Panc1 (cell line): ENCODE data around the gene DDIT4L. TPM values are rescaled to one million over a fixed set of nuclear protein-coding genes. Genes with fewer than 3 reads are reported as not detected.

ENCODE experiments used
- ATAC-seq: fragments of 200-7000 bp; cut with Tn5 transposase; 2 replicates; pipeline ENCODE4 v1.9.1; 2020; ENCODE audit warnings: mild to moderate bottlenecking, moderate library complexity
- BruUV-seq: library from RNA; stranded (reverse); fragments of 400-500 nt; replicated peaks from 2 replicates; lab custom pipeline; 2021; lab: Mats Ljungman, UMichigan
- CTCF ChIA-PET: fragments of 300-600 bp; sonication (Branson Sonifier 250); formaldehyde crosslinking; loops from one replicate; lab custom pipeline; 2022; ENCODE audit warnings: antibody characterized with exemption; lab: Charles Lee
- POLR2A ChIA-PET: fragments of 300-600 bp; sonication (Branson Sonifier 250); formaldehyde crosslinking; loops from one replicate; lab custom pipeline; 2022; ENCODE audit warnings: antibody characterized with exemption; lab: Charles Lee
- DNase-seq: peaks from one replicate; pipeline ENCODE4 v3.0.0-alpha.2; 2010; ENCODE audit warnings: low read depth, low spot score
- H3K27ac ChIP-seq: 2 replicates; pipeline ENCODE4 v1.5.1; 2011; ENCODE audit warnings: mild to moderate bottlenecking, low read length, inconsistent platforms
- H3K27me3 ChIP-seq: fragments of 200-500 bp; sonication (Bioruptor generic); 2 replicates; pipeline ENCODE4 v1.6.0; 2014; ENCODE audit warnings: low read length, inconsistent platforms; ENCODE audit not compliant: control insufficient read depth, insufficient read depth
- H3K36me3 ChIP-seq: fragments of 200-500 bp; sonication (Bioruptor generic); 2 replicates; pipeline ENCODE4 v1.5.1; 2014; ENCODE audit warnings: inconsistent platforms, mild to moderate bottlenecking, low read length, moderate library complexity; ENCODE audit not compliant: control insufficient read depth, insufficient read depth
- H3K4me1 ChIP-seq: 2 replicates; pipeline ENCODE4 v1.5.1; 2011; ENCODE audit warnings: inconsistent platforms, mild to moderate bottlenecking, low read length, moderate library complexity; ENCODE audit not compliant: control insufficient read depth, insufficient read depth
- H3K4me3 ChIP-seq, 2 experiments: 2 replicates each; pipeline ENCODE4 v1.5.1; 2011 to 2012; ENCODE audit warnings: low read depth in 2 of 2, low read length in 2 of 2, mild to moderate bottlenecking in 2 of 2, inconsistent platforms in 1 of 2, moderate library complexity in 1 of 2
- H3K9me3 ChIP-seq: fragments of 200-500 bp; sonication (Bioruptor generic); 2 replicates; pipeline ENCODE4 v1.5.1; 2014; ENCODE audit warnings: low read depth, mild to moderate bottlenecking, inconsistent platforms, low read length, moderate library complexity; ENCODE audit not compliant: control insufficient read depth, insufficient read depth
- POLR2AphosphoS5 ChIP-seq: IDR thresholded peaks from 2 replicates; pipeline ENCODE4 v1.6.1; 2012; ENCODE audit warnings: mild to moderate bottlenecking, low read depth, low read length, moderate library complexity
- SIN3A ChIP-seq: IDR thresholded peaks from 2 replicates; pipeline ENCODE4 v1.6.1; 2012; ENCODE audit warnings: low read depth, mild to moderate bottlenecking, low read length, moderate library complexity, borderline replicate concordance; ENCODE audit not compliant: insufficient read depth
- TCF7L2 ChIP-seq: IDR thresholded peaks from 2 replicates; pipeline ENCODE4 v1.6.1; 2011; ENCODE audit warnings: mild to moderate bottlenecking, low read depth, low read length, inconsistent platforms
- in situ Hi-C: cut with HindIII; loops from 2 replicates; pipeline ENCODE4 v1.10.0; 2016; ENCODE audit warnings: low sequenced_read_pairs, low pct_unique_long_range_greater_than_20kb
- intact Hi-C: fragments of 100-400 bp; cut with micrococcal nuclease; formaldehyde crosslinking; loops from one replicate; pipeline ENCODE4 v1.10.0; 2022; ENCODE audit not compliant: unreplicated experiment
- total RNA-seq: library from RNA; stranded (reverse); gene quantifications from one replicate; pipeline ENCODE4 v1.2.1, GENCODE V29; 2021; ENCODE audit not compliant: unreplicated experiment
- TF ChIP-seq, protein P1 (sequence below), 2 experiments: IDR thresholded peaks; 2 replicates each; pipeline ENCODE4 v1.6.1; 2011 to 2012; ENCODE audit warnings: low read depth in 2 of 2, control low read depth in 1 of 2, low read length in 1 of 2, mild to moderate bottlenecking in 1 of 2, moderate library complexity in 1 of 2; ENCODE audit not compliant: insufficient read depth in 1 of 2
- TF ChIP-seq, protein P2 (sequence below): fragments of 450-650 bp; IDR thresholded peaks from 2 replicates; pipeline ENCODE4 v1.5.1; 2017; ENCODE audit warnings: mild to moderate bottlenecking

The DDIT4L gene
- total RNA-seq, 1 experiment from 2014 or later: not detected

- no peak for ATAC-seq
These were observed 28.1 kb downstream of the DDIT4L start for GRCh38 chr4:100162027-100162685.

GRCh38 chr4:100149190-100149589 is 41.1 kb downstream of the DDIT4L start:
- POLR2A ChIA-PET: no interaction called here
- no peaks in the 10 kb centered on the region for H3K36me3 ChIP-seq

More at GRCh38 chr4:100162027-100162685, 28.1 kb downstream of the DDIT4L start:
- no peak overlapping the region for H3K27ac ChIP-seq
- CTCF ChIA-PET: no interaction called here
- POLR2A ChIA-PET: no interaction called here
- H3K9me3 ChIP-seq: no peaks in the 10 kb centered on the region
- TF ChIP-seq POLR2AphosphoS5 (no peak), SIN3A (no peak), TCF7L2 (no peak)
- TF ChIP-seq, protein P1, sequence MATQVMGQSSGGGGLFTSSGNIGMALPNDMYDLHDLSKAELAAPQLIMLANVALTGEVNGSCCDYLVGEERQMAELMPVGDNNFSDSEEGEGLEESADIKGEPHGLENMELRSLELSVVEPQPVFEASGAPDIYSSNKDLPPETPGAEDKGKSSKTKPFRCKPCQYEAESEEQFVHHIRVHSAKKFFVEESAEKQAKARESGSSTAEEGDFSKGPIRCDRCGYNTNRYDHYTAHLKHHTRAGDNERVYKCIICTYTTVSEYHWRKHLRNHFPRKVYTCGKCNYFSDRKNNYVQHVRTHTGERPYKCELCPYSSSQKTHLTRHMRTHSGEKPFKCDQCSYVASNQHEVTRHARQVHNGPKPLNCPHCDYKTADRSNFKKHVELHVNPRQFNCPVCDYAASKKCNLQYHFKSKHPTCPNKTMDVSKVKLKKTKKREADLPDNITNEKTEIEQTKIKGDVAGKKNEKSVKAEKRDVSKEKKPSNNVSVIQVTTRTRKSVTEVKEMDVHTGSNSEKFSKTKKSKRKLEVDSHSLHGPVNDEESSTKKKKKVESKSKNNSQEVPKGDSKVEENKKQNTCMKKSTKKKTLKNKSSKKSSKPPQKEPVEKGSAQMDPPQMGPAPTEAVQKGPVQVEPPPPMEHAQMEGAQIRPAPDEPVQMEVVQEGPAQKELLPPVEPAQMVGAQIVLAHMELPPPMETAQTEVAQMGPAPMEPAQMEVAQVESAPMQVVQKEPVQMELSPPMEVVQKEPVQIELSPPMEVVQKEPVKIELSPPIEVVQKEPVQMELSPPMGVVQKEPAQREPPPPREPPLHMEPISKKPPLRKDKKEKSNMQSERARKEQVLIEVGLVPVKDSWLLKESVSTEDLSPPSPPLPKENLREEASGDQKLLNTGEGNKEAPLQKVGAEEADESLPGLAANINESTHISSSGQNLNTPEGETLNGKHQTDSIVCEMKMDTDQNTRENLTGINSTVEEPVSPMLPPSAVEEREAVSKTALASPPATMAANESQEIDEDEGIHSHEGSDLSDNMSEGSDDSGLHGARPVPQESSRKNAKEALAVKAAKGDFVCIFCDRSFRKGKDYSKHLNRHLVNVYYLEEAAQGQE (IDR thresholded peaks at IDR 0.05; ENCODE audit: insufficient read depth in 1 of 2, low read depth in 2 of 2, low read length in 1 of 2): no peak
- TF ChIP-seq, protein P2, sequence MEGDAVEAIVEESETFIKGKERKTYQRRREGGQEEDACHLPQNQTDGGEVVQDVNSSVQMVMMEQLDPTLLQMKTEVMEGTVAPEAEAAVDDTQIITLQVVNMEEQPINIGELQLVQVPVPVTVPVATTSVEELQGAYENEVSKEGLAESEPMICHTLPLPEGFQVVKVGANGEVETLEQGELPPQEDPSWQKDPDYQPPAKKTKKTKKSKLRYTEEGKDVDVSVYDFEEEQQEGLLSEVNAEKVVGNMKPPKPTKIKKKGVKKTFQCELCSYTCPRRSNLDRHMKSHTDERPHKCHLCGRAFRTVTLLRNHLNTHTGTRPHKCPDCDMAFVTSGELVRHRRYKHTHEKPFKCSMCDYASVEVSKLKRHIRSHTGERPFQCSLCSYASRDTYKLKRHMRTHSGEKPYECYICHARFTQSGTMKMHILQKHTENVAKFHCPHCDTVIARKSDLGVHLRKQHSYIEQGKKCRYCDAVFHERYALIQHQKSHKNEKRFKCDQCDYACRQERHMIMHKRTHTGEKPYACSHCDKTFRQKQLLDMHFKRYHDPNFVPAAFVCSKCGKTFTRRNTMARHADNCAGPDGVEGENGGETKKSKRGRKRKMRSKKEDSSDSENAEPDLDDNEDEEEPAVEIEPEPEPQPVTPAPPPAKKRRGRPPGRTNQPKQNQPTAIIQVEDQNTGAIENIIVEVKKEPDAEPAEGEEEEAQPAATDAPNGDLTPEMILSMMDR: no peak
- intact Hi-C loops: no loop called here
- BruUV-seq: no TSS peak
- DNase-seq: no peak
- no peak overlapping the region for H3K4me3 ChIP-seq
- H3K27me3 ChIP-seq: no peaks in the 10 kb centered on the region
- in situ Hi-C loops: no loop called here
- no peaks in the 10 kb centered on the region for H3K4me1 ChIP-seq
- H3K36me3 ChIP-seq: no peaks in the 10 kb centered on the region

More at GRCh38 chr4:100149190-100149589, 41.1 kb downstream of the DDIT4L start:
- intact Hi-C loops (no loop called here), in situ Hi-C loops (no loop called here)
- ATAC-seq (no peak), DNase-seq (no peak)
- CTCF ChIA-PET: no interaction called here
- BruUV-seq: no TSS peak
- H3K4me3 ChIP-seq: no peak overlapping the region
- no peak overlapping the region for H3K27ac ChIP-seq
- no peaks in the 10 kb centered on the region for H3K27me3 ChIP-seq
- H3K9me3 ChIP-seq: no peaks in the 10 kb centered on the region
- no peaks in the 10 kb centered on the region for H3K4me1 ChIP-seq
- TF ChIP-seq POLR2AphosphoS5: no peak
- no peak for TF ChIP-seq SIN3A
- no peak for TF ChIP-seq TCF7L2
- TF ChIP-seq, protein P1 (IDR thresholded peaks at IDR 0.05; ENCODE audit: insufficient read depth in 1 of 2, low read depth in 2 of 2, low read length in 1 of 2): no peak
- TF ChIP-seq, protein P2: no peak
